Choroid plexus epithelial cell (primary cell): Measurements from ENCODE around the gene SPATA16.

Experiments used
- DNase-seq: peaks from one replicate; pipeline ENCODE4 v3.0.0-alpha.2; 2010; ENCODE audit warnings: low read depth
- H3K4me3 ChIP-seq: 2 replicates; pipeline ENCODE4 v1.5.1; 2011; ENCODE audit warnings: low read depth, mild to moderate bottlenecking, control low read depth, low read length, moderate library complexity
- CTCF ChIP-seq: conservative IDR thresholded peaks from 2 replicates; pipeline ENCODE4 v1.5.1; 2011; ENCODE audit warnings: low read depth, mild to moderate bottlenecking, control low read depth, inconsistent platforms, low read length, moderate library complexity

Gene SPATA16

DNA sequence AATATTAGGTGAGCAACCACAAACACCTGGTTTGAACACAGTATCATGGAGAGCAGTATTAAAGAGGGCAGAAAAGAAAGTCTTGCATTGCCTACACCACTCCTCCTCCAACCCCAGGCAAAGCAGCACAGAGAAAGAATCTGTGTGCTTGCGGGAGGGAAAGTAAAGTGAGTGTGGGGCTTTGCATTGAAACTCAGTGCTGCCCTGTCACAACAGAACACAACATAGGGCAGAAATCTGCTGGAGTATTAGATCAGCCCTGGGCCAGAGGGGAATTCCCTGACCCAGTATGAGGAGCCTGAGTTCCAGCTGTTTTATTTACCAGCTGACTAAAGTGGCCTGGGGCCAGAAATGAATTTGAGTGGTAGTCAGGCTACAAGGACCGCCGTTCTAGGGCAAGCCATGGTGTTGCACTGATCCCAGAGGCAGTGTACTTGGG lies 75.5 kb downstream of the SPATA16 start:
- peak; percentile 79 for DNase-seq
- H3K4me3 ChIP-seq: no peak overlapping the region
- no peak for TF ChIP-seq CTCF

DNA sequence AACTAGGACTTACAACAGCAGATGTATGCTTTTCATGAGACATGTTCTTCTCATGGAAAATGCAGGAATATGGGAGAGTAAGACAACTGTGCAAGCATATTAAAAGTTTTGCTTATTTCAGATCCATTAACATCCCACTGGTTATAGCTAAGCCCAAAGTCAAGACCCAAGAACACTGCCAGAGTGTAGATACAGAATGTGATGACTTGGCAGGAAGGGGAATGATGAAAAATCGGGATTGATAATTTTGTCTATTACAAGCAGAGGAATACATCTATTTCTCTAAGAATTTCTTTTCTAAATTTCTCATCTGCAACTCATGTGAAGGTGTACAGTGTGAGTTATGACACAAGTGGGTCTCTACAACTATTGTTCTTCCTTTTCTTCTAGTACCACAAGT lies 76.4 kb downstream of the SPATA16 start:
- no peak for TF ChIP-seq CTCF
- no peak overlapping the region for H3K4me3 ChIP-seq
- DNase-seq: no peak

GRCh38 chr3:173058229-173058628 lies 82.8 kb downstream of the SPATA16 start:
- DNase-seq: no peak
- TF ChIP-seq CTCF: no peak
- H3K4me3 ChIP-seq: no peak overlapping the region

DNA sequence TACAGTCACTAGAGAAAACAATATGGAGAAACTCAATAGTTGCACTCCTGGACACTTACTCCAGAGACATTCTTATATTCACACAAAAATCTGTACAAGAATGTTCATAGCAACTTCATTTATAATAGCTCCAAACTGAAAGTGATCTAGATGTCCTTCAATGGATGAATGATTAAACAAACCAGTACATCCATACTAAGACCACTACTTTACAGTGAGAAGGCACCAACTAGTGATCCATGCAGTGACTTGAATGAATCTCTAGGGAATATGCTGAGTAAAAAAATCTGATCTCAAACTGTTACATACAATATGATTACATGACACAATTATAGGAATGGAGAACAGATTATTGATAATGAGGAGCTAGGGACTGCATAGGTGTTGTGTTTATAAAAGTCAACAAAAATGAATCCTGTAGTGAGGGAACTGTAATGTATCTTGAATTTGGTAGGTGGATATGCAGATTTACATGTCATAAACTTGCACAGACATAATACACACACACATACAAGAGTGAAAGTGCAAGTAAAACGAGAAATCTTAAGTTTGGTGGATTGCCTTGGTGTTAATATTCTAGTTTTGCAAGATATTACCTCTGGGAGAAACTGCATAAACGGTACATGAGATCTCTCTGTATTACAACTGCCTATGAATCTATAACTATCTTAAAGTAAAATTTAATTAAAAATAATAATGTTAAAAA lies 85.7 kb downstream of the SPATA16 start:
- TF ChIP-seq CTCF: no peak
- DNase-seq: no peak
- H3K4me3 ChIP-seq: no peak overlapping the region

- TF ChIP-seq CTCF: no peak
- DNase-seq: no peak
- no peak overlapping the region for H3K4me3 ChIP-seq
These were observed 91.7 kb downstream of the SPATA16 start for GRCh38 chr3:173049360-173049759.

GRCh38 chr3:173045770-173046382 lies 95.2 kb downstream of the SPATA16 start:
- peak; percentile 32 for DNase-seq
- no peak overlapping the region for H3K4me3 ChIP-seq
- peak; percentile 37 for TF ChIP-seq CTCF

DNA sequence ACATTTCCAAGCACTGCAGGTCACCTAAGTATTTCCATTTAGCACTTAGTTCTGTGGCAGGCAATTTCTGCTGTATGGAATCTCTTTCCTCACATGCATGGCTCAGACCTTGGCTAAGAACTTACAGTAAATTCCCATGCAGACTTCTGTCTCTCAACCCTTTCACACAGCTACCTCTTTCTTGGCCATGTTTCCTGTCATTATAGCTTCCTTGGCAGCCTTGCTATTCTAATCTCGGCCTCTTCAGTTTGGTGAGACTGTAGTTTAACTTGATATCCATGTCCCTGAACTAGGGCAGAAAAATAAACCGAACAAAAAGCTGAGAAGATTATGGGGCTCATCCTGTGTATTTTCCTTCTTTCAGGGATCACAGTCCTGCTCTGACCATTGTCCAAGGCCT lies 96.0 kb downstream of the SPATA16 start:
- no peak for DNase-seq
- no peak for TF ChIP-seq CTCF

More for the DNA sequence above, 96.0 kb downstream of the SPATA16 start:
- no peak overlapping the region for H3K4me3 ChIP-seq
